ENCODE measurements around the gene LPAR1. TPM values are rescaled to one million over a fixed set of nuclear protein-coding genes. Genes with fewer than 3 reads are reported as not detected.

LPAR1 gene
- total and polyA plus RNA-seq, 12 donors = 9.6 to 65.2 (median 22.4) TPM

- no peaks in the 10 kb centered on the region for H3K36me3 ChIP-seq (replicated peaks in 1 of 2)
- H3K4me1 ChIP-seq (replicated peaks in 1 of 2) = peaks cover 5 to 9% of the 10 kb centered on the region in 2 donors
- H3K9me3 ChIP-seq (replicated peaks in 1 of 3) = no peaks in the 10 kb centered on the region
- TF ChIP-seq CTCF (IDR thresholded peaks at IDR 0.05) (no peak), POLR2A (IDR thresholded peaks at IDR 0.05) (no peak)
- no peak overlapping the region for H3K4me3 ChIP-seq
- no peak overlapping the region for H3K27ac ChIP-seq
- intact Hi-C loops (cut with DNase I) = no loop called here
- WGBS, 4 donors = 63 to 74% (median 69%) methylated on average over 8 to 9 of the region's 9 CpGs
- peak in 6 of 7 donors; percentile 28 to 78 (median 34) for DNase-seq
- H3K27me3 ChIP-seq = no peaks in the 10 kb centered on the region
Observed at GRCh38 chr9:110996436-110997220, 41.6 kb downstream of the LPAR1 start.

- Histone ChIP-seq H3K27me3 (no peaks in the 10 kb centered on the region), H3K27ac (peak overlapping the region in 1 of 5 donors; percentile 17), H3K4me1 (replicated peaks in 1 of 2) (peaks cover 0 to 5% of the 10 kb centered on the region in 2 donors), H3K9me3 (replicated peaks in 1 of 3) (no peaks in the 10 kb centered on the region), H3K36me3 (replicated peaks in 1 of 2) (no peaks in the 10 kb centered on the region), H3K4me3 (no peak overlapping the region)
- WGBS, 4 donors = 47 to 60% (median 54%) methylated on average over 6 of the region's 6 CpGs
- intact Hi-C loops (cut with DNase I) = no loop called here
- TF ChIP-seq CTCF (IDR thresholded peaks at IDR 0.05) (no peak), POLR2A (IDR thresholded peaks at IDR 0.05) (no peak)
- no peak for DNase-seq
Observed at GRCh38 chr9:110995420-110996340, 42.6 kb downstream of the LPAR1 start.

GRCh38 chr9:110994771-110995241, 43.5 kb downstream of the LPAR1 start:
- Histone ChIP-seq H3K4me3 (no peak overlapping the region), H3K27ac (peak overlapping the region in 1 of 5 donors; percentile 17), H3K4me1 (replicated peaks in 1 of 2) (peaks cover 0 to 5% of the 10 kb centered on the region in 2 donors), H3K36me3 (replicated peaks in 1 of 2) (no peaks in the 10 kb centered on the region), H3K9me3 (replicated peaks in 1 of 3) (no peaks in the 10 kb centered on the region), H3K27me3 (no peaks in the 10 kb centered on the region)
- DNase-seq = peak in 1 of 7 donors; percentile 7
- no peak for TF ChIP-seq CTCF (IDR thresholded peaks at IDR 0.05)
- no peak for TF ChIP-seq POLR2A (IDR thresholded peaks at IDR 0.05)
- intact Hi-C loops (cut with DNase I) = no loop called here
- 46 to 64% (median 52%) methylated on average over 4 of the region's 4 CpGs for WGBS, 4 donors

GRCh38 chr9:110990481-110990880, 47.8 kb downstream of the LPAR1 start:
- Histone ChIP-seq H3K27ac (no peak overlapping the region), H3K9me3 (replicated peaks in 1 of 3) (no peaks in the 10 kb centered on the region), H3K27me3 (no peaks in the 10 kb centered on the region), H3K36me3 (replicated peaks in 1 of 2) (no peaks in the 10 kb centered on the region), H3K4me1 (replicated peaks in 1 of 2) (no peaks in the 10 kb centered on the region), H3K4me3 (no peak overlapping the region)
- 84 to 97% (median 87%) methylated on average over 2 of the region's 2 CpGs for WGBS, 4 donors
- TF ChIP-seq CTCF (IDR thresholded peaks at IDR 0.05) (no peak), POLR2A (IDR thresholded peaks at IDR 0.05) (no peak)
- intact Hi-C loops (cut with DNase I) = no loop called here
- DNase-seq = no peak

Data from adrenal gland (tissue), 12 donors.